H9 (cell line): ENCODE results near the gene LTBP2. TPM values are rescaled to one million over a fixed set of nuclear protein-coding genes. Genes with fewer than 3 reads are reported as not detected.

ENCODE experiments used
- DNase-seq: peaks from one replicate; pipeline ENCODE4 v3.0.0-alpha.2; 2017
- H2AFZ ChIP-seq: one replicate; pipeline ENCODE4 v1.6.1; 2013; ENCODE audit warnings: mild to moderate bottlenecking, low read length, control low read depth, moderate library complexity
- H2AK5ac ChIP-seq: 2 replicates; pipeline ENCODE4 v1.6.1; 2013; ENCODE audit warnings: low read length, control low read depth, mixed read lengths; ENCODE audit not compliant: insufficient read length
- H2BK120ac ChIP-seq: one replicate; pipeline ENCODE4 v1.6.1; 2013; ENCODE audit warnings: low read depth, mild to moderate bottlenecking, low read length, control low read depth, inconsistent platforms; ENCODE audit not compliant: poor library complexity, severe bottlenecking
- H2BK12ac ChIP-seq: 2 replicates; pipeline ENCODE4 v1.6.1; 2013; ENCODE audit warnings: low read length, control low read depth, mixed read lengths, low read depth; ENCODE audit not compliant: insufficient read length
- H2BK15ac ChIP-seq: 2 replicates; pipeline ENCODE4 v1.6.1; 2013; ENCODE audit warnings: low read depth, low read length, control low read depth
- H2BK20ac ChIP-seq: one replicate; pipeline ENCODE4 v1.6.1; 2013; ENCODE audit warnings: low read depth, mild to moderate bottlenecking, low read length, control low read depth, inconsistent platforms; ENCODE audit not compliant: poor library complexity, severe bottlenecking
- H2BK5ac ChIP-seq: 2 replicates; pipeline ENCODE4 v1.6.1; 2013; ENCODE audit warnings: low read length, control low read depth, mixed read lengths; ENCODE audit not compliant: insufficient read length
- H3K14ac ChIP-seq: 2 replicates; pipeline ENCODE4 v1.6.1; 2013; ENCODE audit warnings: low read length, control low read depth; ENCODE audit not compliant: insufficient read depth
- H3K18ac ChIP-seq: 2 replicates; pipeline ENCODE4 v1.6.1; 2013; ENCODE audit warnings: low read depth, mild to moderate bottlenecking, mixed read lengths, low read length, control low read depth; ENCODE audit not compliant: insufficient read length
- H3K23ac ChIP-seq: 2 replicates; pipeline ENCODE4 v1.6.1; 2013; ENCODE audit warnings: low read length, control low read depth, mixed read lengths, low read depth; ENCODE audit not compliant: insufficient read length
- H3K23me2 ChIP-seq: 2 replicates; pipeline ENCODE4 v1.6.1; 2013; ENCODE audit warnings: low read depth, mild to moderate bottlenecking, mixed read lengths, low read length, control low read depth; ENCODE audit not compliant: insufficient read length, poor library complexity, severe bottlenecking
- H3K27ac ChIP-seq: 2 replicates; pipeline ENCODE4 v1.5.1; 2013; ENCODE audit warnings: low read length, control low read depth, mixed read lengths, low read depth; ENCODE audit not compliant: insufficient read length
- H3K27me3 ChIP-seq: 2 replicates; pipeline ENCODE4 v1.6.1; 2013; ENCODE audit warnings: low read length, control low read depth, inconsistent platforms; ENCODE audit not compliant: insufficient read depth
- H3K4ac ChIP-seq: 2 replicates; pipeline ENCODE4 v1.6.1; 2013; ENCODE audit warnings: low read depth, mild to moderate bottlenecking, control low read depth, inconsistent platforms, low read length, moderate library complexity
- H3K4me1 ChIP-seq: 2 replicates; pipeline ENCODE4 v1.6.1; 2013; ENCODE audit warnings: low read length, control low read depth, inconsistent platforms; ENCODE audit not compliant: insufficient read depth
- H3K4me2 ChIP-seq: 2 replicates; pipeline ENCODE4 v1.6.1; 2013; ENCODE audit warnings: low read length, control low read depth, mixed read lengths; ENCODE audit not compliant: insufficient read length, insufficient read depth
- H3K56ac ChIP-seq: 2 replicates; pipeline ENCODE4 v1.6.1; 2013; ENCODE audit warnings: low read depth, mild to moderate bottlenecking, mixed read lengths, low read length, control low read depth; ENCODE audit not compliant: insufficient read length
- H3K79me1 ChIP-seq: 2 replicates; pipeline ENCODE4 v1.6.1; 2013; ENCODE audit warnings: low read depth, mild to moderate bottlenecking, moderate library complexity, low read length, control low read depth, inconsistent platforms; ENCODE audit not compliant: insufficient read depth, poor library complexity, severe bottlenecking
- H3K79me2 ChIP-seq: 2 replicates; pipeline ENCODE4 v1.6.1; 2013; ENCODE audit warnings: low read length, control low read depth, inconsistent platforms; ENCODE audit not compliant: insufficient read depth
- H3K9ac ChIP-seq: 2 replicates; pipeline ENCODE4 v1.6.1; 2013; ENCODE audit warnings: low read length, control low read depth, mixed read lengths; ENCODE audit not compliant: insufficient read length; ENCODE audit errors: extremely low read depth
- H3K9me3 ChIP-seq: one replicate; pipeline ENCODE4 v1.6.1; 2013; ENCODE audit warnings: low read depth, low read length, inconsistent platforms; ENCODE audit not compliant: control insufficient read depth
- H3T11ph ChIP-seq: one replicate; pipeline ENCODE4 v1.6.1; 2013; ENCODE audit warnings: mild to moderate bottlenecking, low read length, control low read depth, inconsistent platforms
- H4K20me1 ChIP-seq: one replicate; pipeline ENCODE4 v1.6.1; 2013; ENCODE audit not compliant: control insufficient read depth, insufficient read length, insufficient read depth
- H4K5ac ChIP-seq: 2 replicates; pipeline ENCODE4 v1.6.1; 2013; ENCODE audit warnings: low read depth, mild to moderate bottlenecking, mixed read lengths, low read length, control low read depth; ENCODE audit not compliant: insufficient read length
- H4K8ac ChIP-seq: replicated peaks from 2 replicates; pipeline ENCODE4 v1.6.1; 2013; ENCODE audit warnings: low read length, control low read depth, mixed read lengths, low read depth; ENCODE audit not compliant: insufficient read length
- H4K91ac ChIP-seq: 2 replicates; pipeline ENCODE4 v1.6.1; 2013; ENCODE audit warnings: low read depth, mild to moderate bottlenecking, moderate library complexity, mixed read lengths, low read length, control low read depth; ENCODE audit not compliant: insufficient read length
- H3K27ac Mint-ChIP-seq, 3 experiments: 2 replicates in 2 of 3; 3 replicates in 1 of 3; pipeline ENCODE4 v1.8.0; 2020 to 2021; ENCODE audit warnings: mixed read lengths in 3 of 3, mild to moderate bottlenecking in 1 of 3, moderate library complexity in 1 of 3
- H3K27me3 Mint-ChIP-seq: 2 replicates; pipeline ENCODE4 v1.8.0; 2021; ENCODE audit warnings: low read depth, mild to moderate bottlenecking, moderate library complexity, mixed read lengths
- H3K36me3 Mint-ChIP-seq, 3 experiments: 2 replicates in 2 of 3; 3 replicates in 1 of 3; pipeline ENCODE4 v1.8.0; 2020 to 2021; ENCODE audit warnings: low read depth in 3 of 3, mixed read lengths in 3 of 3; ENCODE audit not compliant: insufficient read depth in 1 of 3
- H3K4me1 Mint-ChIP-seq, 2 experiments: 2 replicates each; pipeline ENCODE4 v1.8.0; 2020; ENCODE audit warnings: mixed read lengths in 2 of 2
- H3K4me3 Mint-ChIP-seq, 2 experiments: 2 replicates in 1 of 2; 3 replicates in 1 of 2; pipeline ENCODE4 v1.8.0; 2020 to 2021; ENCODE audit warnings: mild to moderate bottlenecking in 2 of 2, mixed read lengths in 2 of 2, moderate library complexity in 1 of 2
- H3K9me3 Mint-ChIP-seq, 2 experiments: 2 replicates in 1 of 2; 3 replicates in 1 of 2; pipeline ENCODE4 v1.8.0; 2020; ENCODE audit warnings: mild to moderate bottlenecking in 2 of 2, mixed read lengths in 2 of 2, moderate library complexity in 1 of 2
- WGBS: extraction: QIAGEN DNeasy Blood & Tissue Kit; methylation state at CpG from one replicate; pipeline ENCODE4 v1.1.7; 2013; ENCODE audit warnings: missing lambda C conversion rate, low lambda C conversion rate, mixed read lengths; ENCODE audit not compliant: insufficient read length; ENCODE audit errors: extremely low coverage; 5-methylcytosine and 5-hydroxymethylcytosine counted together
- total RNA-seq: library from RNA; stranded (reverse); gene quantifications from 2 replicates; pipeline ENCODE4 v1.2.1, GENCODE V29; 2021
- TF ChIP-seq, protein P1 (sequence below): fragments of 200-600 bp; sonication (generic); conservative IDR thresholded peaks from 3 replicates; pipeline ENCODE4 v1.8.0; 2021; ENCODE audit warnings: antibody characterized with exemption, mild to moderate bottlenecking

Gene LTBP2
- total RNA-seq, 1 experiment from 2014 or later, result 0.77 TPM

DNA sequence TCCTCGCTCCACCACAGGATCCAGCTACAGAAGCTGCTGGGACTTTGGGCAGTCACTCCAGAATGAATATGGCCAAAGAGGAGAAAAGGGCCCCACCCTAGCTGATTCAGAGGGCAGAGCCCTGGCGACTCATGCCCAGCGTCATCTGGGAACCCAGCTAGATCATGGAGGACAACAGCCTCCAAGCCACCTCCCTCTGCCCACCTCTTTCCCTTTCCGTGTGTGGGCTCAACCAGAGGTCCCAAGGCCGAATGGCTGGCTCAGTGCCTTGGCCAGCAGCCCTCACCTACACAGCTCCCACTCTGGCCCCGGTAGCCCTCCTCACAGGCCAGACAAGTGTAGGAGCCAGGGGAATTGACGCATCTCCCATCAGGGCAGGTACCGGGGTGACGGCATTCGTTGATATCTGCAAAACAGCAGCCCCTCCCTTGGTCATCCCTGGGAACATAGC lies 101.1 kb downstream of the LTBP2 start:
- Histone ChIP-seq H3T11ph (no peak overlapping the region), H3K4me1 (peaks cover 5% of the 10 kb centered on the region; the same call in 1 of the 2 replicates), H3K9me3 (no peaks in the 10 kb centered on the region), H3K4ac (no peak overlapping the region), H3K9ac (no peak overlapping the region), H4K8ac (no peak overlapping the region), H4K20me1 (no peaks in the 10 kb centered on the region), H2BK5ac (no peak overlapping the region), H2BK20ac (no peak overlapping the region), H2AK5ac (no peak overlapping the region), H2BK120ac (no peak overlapping the region), H3K79me2 (no peaks in the 10 kb centered on the region), H3K23ac (no peak overlapping the region), H3K27ac (no peak overlapping the region), H3K23me2 (no peaks in the 10 kb centered on the region), H2AFZ (no peak overlapping the region), H3K18ac (no peak overlapping the region), H3K27me3 (no peaks in the 10 kb centered on the region), H4K91ac (no peak overlapping the region), H3K79me1 (no peaks in the 10 kb centered on the region), H2BK15ac (no peak overlapping the region), H4K5ac (no peak overlapping the region), H3K56ac (no peak overlapping the region), H3K14ac (no peak overlapping the region), H3K4me2 (no peak overlapping the region), H2BK12ac (no peak overlapping the region)
- Mint-ChIP-seq H3K4me1 (peaks cover 38 to 40% of the 10 kb centered on the region in 2 experiments), H3K27me3 (peaks cover 23% of the 10 kb centered on the region), H3K27ac (no peak overlapping the region; a peak in 2 of 7 replicates), H3K4me3 (no peak overlapping the region; a peak in 1 of 5 replicates), H3K36me3 (no peaks in the 10 kb centered on the region), H3K9me3 (no peaks in the 10 kb centered on the region)
- TF ChIP-seq, protein P1, sequence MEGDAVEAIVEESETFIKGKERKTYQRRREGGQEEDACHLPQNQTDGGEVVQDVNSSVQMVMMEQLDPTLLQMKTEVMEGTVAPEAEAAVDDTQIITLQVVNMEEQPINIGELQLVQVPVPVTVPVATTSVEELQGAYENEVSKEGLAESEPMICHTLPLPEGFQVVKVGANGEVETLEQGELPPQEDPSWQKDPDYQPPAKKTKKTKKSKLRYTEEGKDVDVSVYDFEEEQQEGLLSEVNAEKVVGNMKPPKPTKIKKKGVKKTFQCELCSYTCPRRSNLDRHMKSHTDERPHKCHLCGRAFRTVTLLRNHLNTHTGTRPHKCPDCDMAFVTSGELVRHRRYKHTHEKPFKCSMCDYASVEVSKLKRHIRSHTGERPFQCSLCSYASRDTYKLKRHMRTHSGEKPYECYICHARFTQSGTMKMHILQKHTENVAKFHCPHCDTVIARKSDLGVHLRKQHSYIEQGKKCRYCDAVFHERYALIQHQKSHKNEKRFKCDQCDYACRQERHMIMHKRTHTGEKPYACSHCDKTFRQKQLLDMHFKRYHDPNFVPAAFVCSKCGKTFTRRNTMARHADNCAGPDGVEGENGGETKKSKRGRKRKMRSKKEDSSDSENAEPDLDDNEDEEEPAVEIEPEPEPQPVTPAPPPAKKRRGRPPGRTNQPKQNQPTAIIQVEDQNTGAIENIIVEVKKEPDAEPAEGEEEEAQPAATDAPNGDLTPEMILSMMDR, result no peak
- WGBS, result no CpG with 5 or more reads among the region's 10 CpGs
- DNase-seq, result peak; percentile 32
